SK-N-SH treated with all-trans-retinoic acid at 6 μM for 48 hours (cell line): ENCODE data around the gene ARHGAP4.

Source experiments
- ATAC-seq: fragments of 200-7000 bp; cut with Tn5 transposase; 3 replicates; pipeline ENCODE4 v1.9.1; 2020; ENCODE audit warnings: mild to moderate bottlenecking, moderate library complexity
- ARNTL ChIP-seq: fragments of 450-650 bp; formaldehyde crosslinking; IDR thresholded peaks from 2 replicates; pipeline ENCODE4 v1.5.0; 2020; ENCODE audit warnings: low read depth, mild to moderate bottlenecking, moderate library complexity, borderline replicate concordance
- BACH2 ChIP-seq: fragments of 250-450 bp; sonication (Bioruptor Pico); IDR thresholded peaks from 2 replicates; pipeline ENCODE4 v1.9.0; 2021; ENCODE audit warnings: mild to moderate bottlenecking, borderline replicate concordance
- CSDC2 ChIP-seq: fragments of 250-450 bp; sonication (Bioruptor Pico); IDR thresholded peaks from 2 replicates; pipeline ENCODE4 v1.5.0; 2020; ENCODE audit warnings: mild to moderate bottlenecking, moderate library complexity
- ESRRG ChIP-seq: fragments of 250-450 bp; sonication (Bioruptor Pico); IDR thresholded peaks from 2 replicates; pipeline ENCODE4 v1.6.1; 2021; ENCODE audit warnings: mild to moderate bottlenecking
- GLIS3 ChIP-seq: fragments of 250-450 bp; sonication (Bioruptor Pico); IDR thresholded peaks from 2 replicates; pipeline ENCODE4 v1.5.0; 2020; ENCODE audit warnings: mild to moderate bottlenecking, moderate library complexity
- ISL1 ChIP-seq: fragments of 250-450 bp; sonication (Bioruptor Pico); IDR thresholded peaks from 2 replicates; pipeline ENCODE4 v2.1.2; 2022; ENCODE audit warnings: mild to moderate bottlenecking, moderate library complexity
- OSR1 ChIP-seq: fragments of 250-450 bp; sonication (Bioruptor Pico); IDR thresholded peaks from 2 replicates; pipeline ENCODE4 v1.8.0; 2022; ENCODE audit warnings: moderate library complexity, mild to moderate bottlenecking, inconsistent platforms
- PPARA ChIP-seq: fragments of 250-450 bp; sonication (Bioruptor Pico); IDR thresholded peaks from 2 replicates; pipeline ENCODE4 v1.5.0; 2020; ENCODE audit warnings: mild to moderate bottlenecking, borderline replicate concordance
- RARB ChIP-seq: fragments of 250-450 bp; sonication (Bioruptor Pico); IDR thresholded peaks from 2 replicates; pipeline ENCODE4 v1.8.0; 2021; ENCODE audit warnings: mild to moderate bottlenecking, moderate library complexity
- SNAI2 ChIP-seq: fragments of 250-450 bp; sonication (Bioruptor Pico); IDR thresholded peaks from 2 replicates; pipeline ENCODE4 v1.5.0; 2020; ENCODE audit warnings: mild to moderate bottlenecking, moderate library complexity
- TCF4 ChIP-seq: fragments of 250-450 bp; sonication (Bioruptor Pico); IDR thresholded peaks from 2 replicates; pipeline ENCODE4 v1.8.0; 2021; ENCODE audit warnings: mild to moderate bottlenecking, moderate library complexity, borderline replicate concordance
- TOX ChIP-seq: fragments of 250-450 bp; sonication (Bioruptor Pico); IDR thresholded peaks from 2 replicates; pipeline ENCODE4 v1.8.0; 2021; ENCODE audit warnings: mild to moderate bottlenecking, moderate library complexity, borderline replicate concordance
- ZC3H10 ChIP-seq: fragments of 250-450 bp; sonication (Bioruptor Pico); IDR thresholded peaks from 2 replicates; pipeline ENCODE4 v1.5.1; 2021; ENCODE audit warnings: mild to moderate bottlenecking, moderate library complexity
- ZFP3 ChIP-seq: fragments of 250-450 bp; sonication (Bioruptor Pico); IDR thresholded peaks from 2 replicates; pipeline ENCODE4 v1.5.0; 2020; ENCODE audit warnings: mild to moderate bottlenecking, moderate library complexity
- ZNF565 ChIP-seq: fragments of 450-650 bp; formaldehyde crosslinking; conservative IDR thresholded peaks from 2 replicates; pipeline ENCODE4 v1.5.0; 2020; ENCODE audit warnings: low read depth, mild to moderate bottlenecking, moderate library complexity
- ZNF70 ChIP-seq: fragments of 450-650 bp; formaldehyde crosslinking; IDR thresholded peaks from 2 replicates; pipeline ENCODE4 v1.5.0; 2020; ENCODE audit warnings: mild to moderate bottlenecking, moderate library complexity
- ZNF8 ChIP-seq: fragments of 450-650 bp; formaldehyde crosslinking; IDR thresholded peaks from 2 replicates; pipeline ENCODE4 v1.5.0; 2020; ENCODE audit warnings: mild to moderate bottlenecking, moderate library complexity
- TF ChIP-seq, protein P1 (sequence below): fragments of 250-450 bp; sonication (Bioruptor Pico); IDR thresholded peaks from 2 replicates; pipeline ENCODE4 v1.5.1; 2021; ENCODE audit warnings: mild to moderate bottlenecking, moderate library complexity
- TF ChIP-seq, protein P2 (sequence below): fragments of 250-450 bp; sonication (Bioruptor Pico); IDR thresholded peaks from 2 replicates; pipeline ENCODE4 v1.8.0; 2020; ENCODE audit warnings: mild to moderate bottlenecking, moderate library complexity, borderline replicate concordance
- TF ChIP-seq, protein P3 (sequence below): fragments of 250-450 bp; sonication (Bioruptor Pico); IDR thresholded peaks from 2 replicates; pipeline ENCODE4 v1.5.1; 2020; ENCODE audit warnings: low read depth, mild to moderate bottlenecking, moderate library complexity
- TF ChIP-seq, protein P4 (sequence below): fragments of 250-450 bp; sonication (Bioruptor Pico); IDR thresholded peaks from 2 replicates; pipeline ENCODE4 v1.5.0; 2020; ENCODE audit warnings: mild to moderate bottlenecking, moderate library complexity

The ARHGAP4 gene

DNA sequence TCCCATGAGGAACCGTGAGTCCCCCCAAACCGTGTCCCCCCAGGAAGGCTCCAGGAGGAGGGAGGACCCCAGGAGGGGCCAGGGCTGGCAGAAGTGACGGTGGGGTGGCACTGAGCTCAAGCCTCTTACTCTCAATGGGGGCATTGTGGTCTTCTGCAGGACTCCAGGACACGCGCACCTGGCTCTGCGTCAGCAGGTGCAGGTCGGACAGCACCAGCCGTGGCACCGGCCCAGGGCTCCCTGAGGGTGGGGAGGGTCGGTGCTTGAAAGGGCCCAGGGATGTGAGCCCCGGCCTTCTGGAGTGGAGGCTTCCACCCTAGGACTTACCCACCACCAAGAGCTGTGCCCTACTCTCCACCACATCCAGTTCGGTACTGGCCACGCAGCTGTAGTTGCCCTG is 58.4 kb downstream of the ARHGAP4 start:
- TF ChIP-seq GLIS3 (CRISPR knock-in tag) (no peak), TOX (CRISPR knock-in tag) (no peak), ZC3H10 (CRISPR knock-in tag) (no peak), ISL1 (no peak), ESRRG (no peak), TCF4 (CRISPR knock-in tag) (no peak), OSR1 (CRISPR knock-in tag) (no peak), SNAI2 (CRISPR knock-in tag) (no peak), ARNTL (CRISPR knock-in tag) (no peak), RARB (CRISPR knock-in tag) (no peak), PPARA (CRISPR knock-in tag) (no peak), ZNF565 (CRISPR knock-in tag) (no peak), ZNF8 (CRISPR knock-in tag) (no peak), ZNF70 (CRISPR knock-in tag) (no peak), ZFP3 (CRISPR knock-in tag) (no peak), CSDC2 (CRISPR knock-in tag) (no peak)
- TF ChIP-seq, protein P1, sequence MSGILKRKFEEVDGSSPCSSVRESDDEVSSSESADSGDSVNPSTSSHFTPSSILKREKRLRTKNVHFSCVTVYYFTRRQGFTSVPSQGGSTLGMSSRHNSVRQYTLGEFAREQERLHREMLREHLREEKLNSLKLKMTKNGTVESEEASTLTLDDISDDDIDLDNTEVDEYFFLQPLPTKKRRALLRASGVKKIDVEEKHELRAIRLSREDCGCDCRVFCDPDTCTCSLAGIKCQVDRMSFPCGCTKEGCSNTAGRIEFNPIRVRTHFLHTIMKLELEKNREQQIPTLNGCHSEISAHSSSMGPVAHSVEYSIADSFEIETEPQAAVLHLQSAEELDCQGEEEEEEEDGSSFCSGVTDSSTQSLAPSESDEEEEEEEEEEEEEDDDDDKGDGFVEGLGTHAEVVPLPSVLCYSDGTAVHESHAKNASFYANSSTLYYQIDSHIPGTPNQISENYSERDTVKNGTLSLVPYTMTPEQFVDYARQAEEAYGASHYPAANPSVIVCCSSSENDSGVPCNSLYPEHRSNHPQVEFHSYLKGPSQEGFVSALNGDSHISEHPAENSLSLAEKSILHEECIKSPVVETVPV (CRISPR knock-in tag) = no peak
- TF ChIP-seq, protein P2, sequence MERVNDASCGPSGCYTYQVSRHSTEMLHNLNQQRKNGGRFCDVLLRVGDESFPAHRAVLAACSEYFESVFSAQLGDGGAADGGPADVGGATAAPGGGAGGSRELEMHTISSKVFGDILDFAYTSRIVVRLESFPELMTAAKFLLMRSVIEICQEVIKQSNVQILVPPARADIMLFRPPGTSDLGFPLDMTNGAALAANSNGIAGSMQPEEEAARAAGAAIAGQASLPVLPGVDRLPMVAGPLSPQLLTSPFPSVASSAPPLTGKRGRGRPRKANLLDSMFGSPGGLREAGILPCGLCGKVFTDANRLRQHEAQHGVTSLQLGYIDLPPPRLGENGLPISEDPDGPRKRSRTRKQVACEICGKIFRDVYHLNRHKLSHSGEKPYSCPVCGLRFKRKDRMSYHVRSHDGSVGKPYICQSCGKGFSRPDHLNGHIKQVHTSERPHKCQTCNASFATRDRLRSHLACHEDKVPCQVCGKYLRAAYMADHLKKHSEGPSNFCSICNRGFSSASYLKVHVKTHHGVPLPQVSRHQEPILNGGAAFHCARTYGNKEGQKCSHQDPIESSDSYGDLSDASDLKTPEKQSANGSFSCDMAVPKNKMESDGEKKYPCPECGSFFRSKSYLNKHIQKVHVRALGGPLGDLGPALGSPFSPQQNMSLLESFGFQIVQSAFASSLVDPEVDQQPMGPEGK (CRISPR knock-in tag) = no peak
- TF ChIP-seq, protein P3, sequence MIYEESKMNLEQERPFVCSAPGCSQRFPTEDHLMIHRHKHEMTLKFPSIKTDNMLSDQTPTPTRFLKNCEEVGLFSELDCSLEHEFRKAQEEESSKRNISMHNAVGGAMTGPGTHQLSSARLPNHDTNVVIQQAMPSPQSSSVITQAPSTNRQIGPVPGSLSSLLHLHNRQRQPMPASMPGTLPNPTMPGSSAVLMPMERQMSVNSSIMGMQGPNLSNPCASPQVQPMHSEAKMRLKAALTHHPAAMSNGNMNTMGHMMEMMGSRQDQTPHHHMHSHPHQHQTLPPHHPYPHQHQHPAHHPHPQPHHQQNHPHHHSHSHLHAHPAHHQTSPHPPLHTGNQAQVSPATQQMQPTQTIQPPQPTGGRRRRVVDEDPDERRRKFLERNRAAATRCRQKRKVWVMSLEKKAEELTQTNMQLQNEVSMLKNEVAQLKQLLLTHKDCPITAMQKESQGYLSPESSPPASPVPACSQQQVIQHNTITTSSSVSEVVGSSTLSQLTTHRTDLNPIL (CRISPR knock-in tag) = no peak
- TF ChIP-seq, protein P4, sequence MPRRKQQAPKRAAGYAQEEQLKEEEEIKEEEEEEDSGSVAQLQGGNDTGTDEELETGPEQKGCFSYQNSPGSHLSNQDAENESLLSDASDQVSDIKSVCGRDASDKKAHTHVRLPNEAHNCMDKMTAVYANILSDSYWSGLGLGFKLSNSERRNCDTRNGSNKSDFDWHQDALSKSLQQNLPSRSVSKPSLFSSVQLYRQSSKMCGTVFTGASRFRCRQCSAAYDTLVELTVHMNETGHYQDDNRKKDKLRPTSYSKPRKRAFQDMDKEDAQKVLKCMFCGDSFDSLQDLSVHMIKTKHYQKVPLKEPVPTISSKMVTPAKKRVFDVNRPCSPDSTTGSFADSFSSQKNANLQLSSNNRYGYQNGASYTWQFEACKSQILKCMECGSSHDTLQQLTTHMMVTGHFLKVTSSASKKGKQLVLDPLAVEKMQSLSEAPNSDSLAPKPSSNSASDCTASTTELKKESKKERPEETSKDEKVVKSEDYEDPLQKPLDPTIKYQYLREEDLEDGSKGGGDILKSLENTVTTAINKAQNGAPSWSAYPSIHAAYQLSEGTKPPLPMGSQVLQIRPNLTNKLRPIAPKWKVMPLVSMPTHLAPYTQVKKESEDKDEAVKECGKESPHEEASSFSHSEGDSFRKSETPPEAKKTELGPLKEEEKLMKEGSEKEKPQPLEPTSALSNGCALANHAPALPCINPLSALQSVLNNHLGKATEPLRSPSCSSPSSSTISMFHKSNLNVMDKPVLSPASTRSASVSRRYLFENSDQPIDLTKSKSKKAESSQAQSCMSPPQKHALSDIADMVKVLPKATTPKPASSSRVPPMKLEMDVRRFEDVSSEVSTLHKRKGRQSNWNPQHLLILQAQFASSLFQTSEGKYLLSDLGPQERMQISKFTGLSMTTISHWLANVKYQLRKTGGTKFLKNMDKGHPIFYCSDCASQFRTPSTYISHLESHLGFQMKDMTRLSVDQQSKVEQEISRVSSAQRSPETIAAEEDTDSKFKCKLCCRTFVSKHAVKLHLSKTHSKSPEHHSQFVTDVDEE = no peak
- ATAC-seq = no peak

DNA sequence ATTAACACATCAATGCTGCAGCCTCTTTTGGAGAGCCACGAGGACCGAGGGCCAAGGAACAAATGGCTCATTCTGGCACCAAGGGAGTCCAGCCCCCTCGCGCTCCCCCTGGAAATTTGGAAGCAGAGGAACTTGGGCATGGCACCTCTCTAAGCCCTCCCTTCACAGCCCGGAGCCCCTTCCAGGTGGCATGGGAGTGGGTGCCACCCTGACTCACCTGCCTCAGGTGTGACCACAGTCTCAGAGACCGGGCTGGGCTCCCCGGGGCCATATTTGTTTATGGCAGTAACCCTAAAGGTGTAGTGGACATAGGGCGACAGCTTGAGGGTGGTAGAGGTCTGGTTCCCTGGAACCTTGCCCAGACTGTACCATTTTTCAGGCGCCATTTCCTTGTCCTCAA is 58.9 kb downstream of the ARHGAP4 start:
- ATAC-seq = no peak
- TF ChIP-seq ISL1 (no peak), BACH2 (CRISPR knock-in tag) (no peak), PPARA (CRISPR knock-in tag) (no peak), ESRRG (no peak), TOX (CRISPR knock-in tag) (no peak), ZC3H10 (CRISPR knock-in tag) (no peak), TCF4 (CRISPR knock-in tag) (no peak), ZNF70 (CRISPR knock-in tag) (no peak), ARNTL (CRISPR knock-in tag) (no peak), SNAI2 (CRISPR knock-in tag) (no peak), OSR1 (CRISPR knock-in tag) (no peak), ZNF8 (CRISPR knock-in tag) (no peak)
- TF ChIP-seq, protein P3 (CRISPR knock-in tag) = no peak
- TF ChIP-seq, protein P1 (CRISPR knock-in tag) = no peak
- TF ChIP-seq, protein P2 (CRISPR knock-in tag) = no peak
- TF ChIP-seq, protein P4 = no peak
